ENCODE data around the gene SGSM2. TPM values are rescaled to one million over a fixed set of nuclear protein-coding genes. Genes with fewer than 3 reads are reported as not detected.
A peak's percentile ranks its signal among the peaks of the same experiment; 100 is the strongest.

Gene SGSM2
- total and polyA plus RNA-seq, 8 donors, result 17.6 to 153 (median 28.1) TPM

DNA sequence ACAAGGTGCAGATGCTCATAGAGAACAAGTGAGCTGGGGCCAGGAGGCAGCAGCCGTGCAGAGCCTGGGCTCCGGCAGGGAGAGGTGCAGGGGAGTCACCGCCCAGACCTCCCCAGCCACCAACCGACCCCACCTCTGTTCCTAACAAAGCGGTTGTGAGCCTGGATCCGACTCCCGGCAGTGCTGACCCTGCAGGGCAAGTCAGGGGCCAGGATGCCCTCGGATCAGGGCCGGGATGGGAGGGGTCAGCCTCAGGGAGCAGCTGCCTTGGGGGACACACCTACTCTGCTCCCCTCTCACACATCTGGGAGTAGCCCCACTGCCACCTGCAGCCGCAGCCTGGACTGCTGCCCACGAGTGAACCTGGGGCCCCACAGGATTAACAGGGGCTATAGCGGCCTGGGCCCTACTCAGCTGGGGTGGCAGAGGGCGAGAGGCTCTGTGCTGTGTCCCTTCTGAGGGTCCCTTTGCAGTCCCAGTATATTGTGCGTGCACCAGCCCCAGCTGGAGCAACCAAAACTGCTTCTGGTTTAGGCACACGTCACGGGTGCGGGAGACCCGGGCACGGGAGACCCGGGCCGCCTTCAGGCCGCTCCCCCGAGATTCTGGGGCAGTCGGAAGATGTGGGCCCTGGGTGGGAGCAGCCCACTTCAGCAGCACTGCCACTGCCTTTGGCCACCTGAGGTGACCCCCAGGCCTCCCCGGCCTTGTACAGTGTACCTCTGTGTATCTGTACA lies 42.4 kb downstream of the SGSM2 start:
- intact Hi-C loops (cut with DNase I), result loop anchor here in 2 of 3 donors (5.0 to 10.0 kb wide), 2 partner anchors 38 to 45 kb away; no protein-coding TSS in a partner anchor
- Histone ChIP-seq H3K36me3 (peaks cover 0 to 14% (median 0%) of the 10 kb centered on the region in 3 donors), H3K27ac (no peak overlapping the region), H3K4me3 (no peak overlapping the region), H3K9me3 (no peaks in the 10 kb centered on the region), H3K4me1 (no peaks in the 10 kb centered on the region), H3K27me3 (no peaks in the 10 kb centered on the region)
- FAIRE-seq, result no peak
- TF ChIP-seq, protein P1, sequence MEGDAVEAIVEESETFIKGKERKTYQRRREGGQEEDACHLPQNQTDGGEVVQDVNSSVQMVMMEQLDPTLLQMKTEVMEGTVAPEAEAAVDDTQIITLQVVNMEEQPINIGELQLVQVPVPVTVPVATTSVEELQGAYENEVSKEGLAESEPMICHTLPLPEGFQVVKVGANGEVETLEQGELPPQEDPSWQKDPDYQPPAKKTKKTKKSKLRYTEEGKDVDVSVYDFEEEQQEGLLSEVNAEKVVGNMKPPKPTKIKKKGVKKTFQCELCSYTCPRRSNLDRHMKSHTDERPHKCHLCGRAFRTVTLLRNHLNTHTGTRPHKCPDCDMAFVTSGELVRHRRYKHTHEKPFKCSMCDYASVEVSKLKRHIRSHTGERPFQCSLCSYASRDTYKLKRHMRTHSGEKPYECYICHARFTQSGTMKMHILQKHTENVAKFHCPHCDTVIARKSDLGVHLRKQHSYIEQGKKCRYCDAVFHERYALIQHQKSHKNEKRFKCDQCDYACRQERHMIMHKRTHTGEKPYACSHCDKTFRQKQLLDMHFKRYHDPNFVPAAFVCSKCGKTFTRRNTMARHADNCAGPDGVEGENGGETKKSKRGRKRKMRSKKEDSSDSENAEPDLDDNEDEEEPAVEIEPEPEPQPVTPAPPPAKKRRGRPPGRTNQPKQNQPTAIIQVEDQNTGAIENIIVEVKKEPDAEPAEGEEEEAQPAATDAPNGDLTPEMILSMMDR (IDR thresholded peaks at IDR 0.05), result no peak
- 88 to 89% methylated on average over 25 of the region's 25 CpGs for WGBS, 2 donors
- no peak for ATAC-seq
- peak in 1 of 6 donors; percentile 78 for DNase-seq

DNA sequence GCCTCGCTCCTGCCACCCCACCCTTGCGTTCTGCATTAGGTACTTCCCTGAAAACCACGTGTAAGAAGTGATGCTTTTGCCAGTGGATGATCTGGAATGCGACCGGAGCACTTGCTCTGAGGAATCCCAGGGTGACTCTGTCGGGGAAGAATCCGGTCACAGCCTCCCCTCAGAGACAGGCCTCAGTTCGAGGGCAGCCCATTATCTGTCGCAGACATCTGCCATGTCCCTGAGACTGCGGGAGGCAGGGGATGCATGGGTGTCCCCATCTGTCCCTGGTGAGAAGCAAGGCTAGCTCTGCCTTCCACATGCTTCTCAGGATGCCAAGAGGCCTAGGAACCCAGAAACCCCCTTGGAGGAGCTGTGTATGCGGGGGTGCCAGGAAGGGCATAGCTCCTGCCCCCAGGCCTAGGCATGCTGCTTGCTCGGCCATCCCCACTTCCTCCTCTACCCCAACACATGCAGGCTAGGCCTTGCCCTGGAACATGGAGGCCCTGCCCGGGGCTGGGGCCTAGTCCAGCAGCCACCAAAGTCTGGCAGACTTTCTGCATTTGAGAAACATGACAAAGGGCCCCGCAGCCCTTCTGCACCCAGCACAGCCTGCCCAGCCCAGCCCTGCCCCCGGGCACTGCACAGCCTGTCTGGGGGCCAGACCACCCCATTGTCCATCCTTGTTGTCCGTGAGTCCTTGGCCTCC lies 43.1 kb downstream of the SGSM2 start:
- H3K36me3 ChIP-seq, result peaks cover 0 to 14% (median 0%) of the 10 kb centered on the region in 3 donors
- no peak overlapping the region for H3K27ac ChIP-seq
- H3K27me3 ChIP-seq, result no peaks in the 10 kb centered on the region
- DNase-seq, result no peak
- no peak for ATAC-seq
- TF ChIP-seq, protein P1 (IDR thresholded peaks at IDR 0.05), result no peak
- intact Hi-C loops (cut with DNase I), result loop anchor here in 1 of 3 donors (5.0 kb wide), 1 partner anchor 37 kb away; no protein-coding TSS in a partner anchor
- H3K4me3 ChIP-seq, result no peak overlapping the region
- no peaks in the 10 kb centered on the region for H3K4me1 ChIP-seq
- no peak for FAIRE-seq
- 80 to 88% methylated on average over 16 of the region's 16 CpGs for WGBS, 2 donors
- H3K9me3 ChIP-seq, result no peaks in the 10 kb centered on the region

DNA sequence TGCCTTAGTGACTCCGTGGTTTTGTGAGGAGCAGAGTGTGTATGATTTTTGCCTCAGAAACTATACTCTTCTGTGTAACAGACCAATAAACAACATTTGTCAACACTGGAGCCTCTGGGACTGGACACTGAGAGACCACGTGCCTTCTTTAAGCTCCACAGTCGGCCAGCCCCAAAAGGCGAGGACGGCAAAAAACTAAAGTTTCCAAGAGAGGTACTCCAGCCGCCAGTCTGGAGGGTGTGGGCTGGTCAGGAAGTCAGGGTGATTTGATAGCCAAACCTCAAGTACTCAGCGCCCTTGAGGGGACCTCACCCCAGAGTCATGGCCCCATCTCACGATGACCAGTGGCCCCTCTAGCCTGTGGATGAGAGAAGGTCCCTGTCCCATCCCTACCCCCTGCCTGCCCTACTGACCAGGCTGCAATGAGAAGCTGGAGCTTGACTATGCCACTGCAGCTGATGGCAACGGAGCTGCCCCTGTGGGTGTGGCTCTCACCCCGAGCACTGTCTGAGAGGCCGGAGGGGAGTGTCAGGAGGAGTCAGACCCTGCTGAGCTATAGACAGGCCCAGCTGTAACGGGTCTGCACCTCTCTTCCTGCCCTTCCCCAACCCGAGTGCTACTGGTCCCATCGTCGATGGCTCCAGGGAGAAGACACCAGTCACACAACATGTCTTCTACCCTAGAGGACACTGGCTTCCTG lies 43.8 kb downstream of the SGSM2 start:
- Histone ChIP-seq H3K9me3 (no peaks in the 10 kb centered on the region), H3K27me3 (no peaks in the 10 kb centered on the region), H3K4me3 (no peak overlapping the region), H3K27ac (no peak overlapping the region), H3K4me1 (no peaks in the 10 kb centered on the region), H3K36me3 (peaks cover 0 to 14% (median 0%) of the 10 kb centered on the region in 3 donors)
- TF ChIP-seq, protein P1 (IDR thresholded peaks at IDR 0.05), result no peak
- DNase-seq (no peak), FAIRE-seq (no peak), ATAC-seq (no peak)
- intact Hi-C loops (cut with DNase I), result loop anchor here in 1 of 3 donors (5.0 kb wide), 1 partner anchor 36 kb away; no protein-coding TSS in a partner anchor
- 87 to 88% methylated on average over 15 of the region's 15 CpGs for WGBS, 2 donors

DNA sequence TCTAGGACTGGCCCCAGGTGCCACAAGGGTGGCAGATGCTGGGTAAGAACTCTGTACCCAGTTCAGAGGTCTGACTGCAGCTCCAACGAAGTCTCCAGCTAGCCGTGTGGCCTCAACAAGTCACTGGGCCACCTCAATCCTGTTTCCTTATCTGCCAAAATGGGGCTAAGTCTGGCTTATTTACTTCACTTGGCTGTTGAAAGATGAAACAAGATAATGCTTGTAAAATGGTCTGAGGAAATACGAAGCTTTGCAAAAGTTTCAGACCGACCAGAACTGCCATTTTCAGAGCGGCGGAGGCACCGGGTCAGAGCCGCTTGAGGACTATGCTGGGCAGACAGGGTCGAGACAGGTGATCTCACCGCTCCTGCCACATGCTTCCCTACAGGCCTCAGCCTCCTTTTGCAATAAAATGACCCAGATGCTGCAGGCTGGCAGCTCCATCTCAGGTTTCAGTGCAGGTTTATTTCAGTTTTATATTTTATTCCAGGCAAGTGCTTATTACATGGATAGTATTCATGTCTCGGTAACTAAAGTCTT lies 46.4 kb downstream of the SGSM2 start:
- WGBS, 2 donors, result 80 to 82% methylated on average over 11 of the region's 11 CpGs
- H3K4me3 ChIP-seq, result no peak overlapping the region
- no peaks in the 10 kb centered on the region for H3K9me3 ChIP-seq
- intact Hi-C loops (cut with DNase I), result loop anchor here in 2 of 3 donors (2.0 to 5.0 kb wide), 2 partner anchors 31 to 34 kb away; no protein-coding TSS in a partner anchor
- H3K27me3 ChIP-seq, result no peaks in the 10 kb centered on the region
- H3K4me1 ChIP-seq, result no peaks in the 10 kb centered on the region
- DNase-seq (no peak), FAIRE-seq (no peak), ATAC-seq (no peak)
- TF ChIP-seq, protein P1 (IDR thresholded peaks at IDR 0.05), result no peak
- peaks cover 0 to 10% (median 0%) of the 10 kb centered on the region in 3 donors for H3K36me3 ChIP-seq
- H3K27ac ChIP-seq, result no peak overlapping the region
